H9 (cell line): ENCODE data around the gene RAB40B. TPM values are rescaled to one million over a fixed set of nuclear protein-coding genes. Genes with fewer than 3 reads are reported as not detected.

Source experiments
- DNase-seq: peaks from one replicate; pipeline ENCODE4 v3.0.0-alpha.2; 2017
- H2AFZ ChIP-seq: one replicate; pipeline ENCODE4 v1.6.1; 2013; ENCODE audit warnings: mild to moderate bottlenecking, low read length, control low read depth, moderate library complexity
- H2AK5ac ChIP-seq: 2 replicates; pipeline ENCODE4 v1.6.1; 2013; ENCODE audit warnings: low read length, control low read depth, mixed read lengths; ENCODE audit not compliant: insufficient read length
- H2BK120ac ChIP-seq: one replicate; pipeline ENCODE4 v1.6.1; 2013; ENCODE audit warnings: low read depth, mild to moderate bottlenecking, low read length, control low read depth, inconsistent platforms; ENCODE audit not compliant: poor library complexity, severe bottlenecking
- H2BK12ac ChIP-seq: 2 replicates; pipeline ENCODE4 v1.6.1; 2013; ENCODE audit warnings: low read length, control low read depth, mixed read lengths, low read depth; ENCODE audit not compliant: insufficient read length
- H2BK15ac ChIP-seq: 2 replicates; pipeline ENCODE4 v1.6.1; 2013; ENCODE audit warnings: low read depth, low read length, control low read depth
- H2BK20ac ChIP-seq: one replicate; pipeline ENCODE4 v1.6.1; 2013; ENCODE audit warnings: low read depth, mild to moderate bottlenecking, low read length, control low read depth, inconsistent platforms; ENCODE audit not compliant: poor library complexity, severe bottlenecking
- H2BK5ac ChIP-seq: 2 replicates; pipeline ENCODE4 v1.6.1; 2013; ENCODE audit warnings: low read length, control low read depth, mixed read lengths; ENCODE audit not compliant: insufficient read length
- H3K14ac ChIP-seq: 2 replicates; pipeline ENCODE4 v1.6.1; 2013; ENCODE audit warnings: low read length, control low read depth; ENCODE audit not compliant: insufficient read depth
- H3K18ac ChIP-seq: 2 replicates; pipeline ENCODE4 v1.6.1; 2013; ENCODE audit warnings: low read depth, mild to moderate bottlenecking, mixed read lengths, low read length, control low read depth; ENCODE audit not compliant: insufficient read length
- H3K23ac ChIP-seq: 2 replicates; pipeline ENCODE4 v1.6.1; 2013; ENCODE audit warnings: low read length, control low read depth, mixed read lengths, low read depth; ENCODE audit not compliant: insufficient read length
- H3K23me2 ChIP-seq: 2 replicates; pipeline ENCODE4 v1.6.1; 2013; ENCODE audit warnings: low read depth, mild to moderate bottlenecking, mixed read lengths, low read length, control low read depth; ENCODE audit not compliant: insufficient read length, poor library complexity, severe bottlenecking
- H3K27ac ChIP-seq: 2 replicates; pipeline ENCODE4 v1.5.1; 2013; ENCODE audit warnings: low read length, control low read depth, mixed read lengths, low read depth; ENCODE audit not compliant: insufficient read length
- H3K27me3 ChIP-seq: 2 replicates; pipeline ENCODE4 v1.6.1; 2013; ENCODE audit warnings: low read length, control low read depth, inconsistent platforms; ENCODE audit not compliant: insufficient read depth
- H3K4ac ChIP-seq: 2 replicates; pipeline ENCODE4 v1.6.1; 2013; ENCODE audit warnings: low read depth, mild to moderate bottlenecking, control low read depth, inconsistent platforms, low read length, moderate library complexity
- H3K4me1 ChIP-seq: 2 replicates; pipeline ENCODE4 v1.6.1; 2013; ENCODE audit warnings: low read length, control low read depth, inconsistent platforms; ENCODE audit not compliant: insufficient read depth
- H3K4me2 ChIP-seq: 2 replicates; pipeline ENCODE4 v1.6.1; 2013; ENCODE audit warnings: low read length, control low read depth, mixed read lengths; ENCODE audit not compliant: insufficient read length, insufficient read depth
- H3K56ac ChIP-seq: 2 replicates; pipeline ENCODE4 v1.6.1; 2013; ENCODE audit warnings: low read depth, mild to moderate bottlenecking, mixed read lengths, low read length, control low read depth; ENCODE audit not compliant: insufficient read length
- H3K79me1 ChIP-seq: 2 replicates; pipeline ENCODE4 v1.6.1; 2013; ENCODE audit warnings: low read depth, mild to moderate bottlenecking, moderate library complexity, low read length, control low read depth, inconsistent platforms; ENCODE audit not compliant: insufficient read depth, poor library complexity, severe bottlenecking
- H3K79me2 ChIP-seq: 2 replicates; pipeline ENCODE4 v1.6.1; 2013; ENCODE audit warnings: low read length, control low read depth, inconsistent platforms; ENCODE audit not compliant: insufficient read depth
- H3K9ac ChIP-seq: 2 replicates; pipeline ENCODE4 v1.6.1; 2013; ENCODE audit warnings: low read length, control low read depth, mixed read lengths; ENCODE audit not compliant: insufficient read length; ENCODE audit errors: extremely low read depth
- H3K9me3 ChIP-seq: one replicate; pipeline ENCODE4 v1.6.1; 2013; ENCODE audit warnings: low read depth, low read length, inconsistent platforms; ENCODE audit not compliant: control insufficient read depth
- H3T11ph ChIP-seq: one replicate; pipeline ENCODE4 v1.6.1; 2013; ENCODE audit warnings: mild to moderate bottlenecking, low read length, control low read depth, inconsistent platforms
- H4K20me1 ChIP-seq: one replicate; pipeline ENCODE4 v1.6.1; 2013; ENCODE audit not compliant: control insufficient read depth, insufficient read length, insufficient read depth
- H4K5ac ChIP-seq: 2 replicates; pipeline ENCODE4 v1.6.1; 2013; ENCODE audit warnings: low read depth, mild to moderate bottlenecking, mixed read lengths, low read length, control low read depth; ENCODE audit not compliant: insufficient read length
- H4K8ac ChIP-seq: replicated peaks from 2 replicates; pipeline ENCODE4 v1.6.1; 2013; ENCODE audit warnings: low read length, control low read depth, mixed read lengths, low read depth; ENCODE audit not compliant: insufficient read length
- H4K91ac ChIP-seq: 2 replicates; pipeline ENCODE4 v1.6.1; 2013; ENCODE audit warnings: low read depth, mild to moderate bottlenecking, moderate library complexity, mixed read lengths, low read length, control low read depth; ENCODE audit not compliant: insufficient read length
- H3K27ac Mint-ChIP-seq, 3 experiments: 2 replicates in 2 of 3; 3 replicates in 1 of 3; pipeline ENCODE4 v1.8.0; 2020 to 2021; ENCODE audit warnings: mixed read lengths in 3 of 3, mild to moderate bottlenecking in 1 of 3, moderate library complexity in 1 of 3
- H3K27me3 Mint-ChIP-seq: 2 replicates; pipeline ENCODE4 v1.8.0; 2021; ENCODE audit warnings: low read depth, mild to moderate bottlenecking, moderate library complexity, mixed read lengths
- H3K36me3 Mint-ChIP-seq, 3 experiments: 2 replicates in 2 of 3; 3 replicates in 1 of 3; pipeline ENCODE4 v1.8.0; 2020 to 2021; ENCODE audit warnings: low read depth in 3 of 3, mixed read lengths in 3 of 3; ENCODE audit not compliant: insufficient read depth in 1 of 3
- H3K4me1 Mint-ChIP-seq, 2 experiments: 2 replicates each; pipeline ENCODE4 v1.8.0; 2020; ENCODE audit warnings: mixed read lengths in 2 of 2
- H3K4me3 Mint-ChIP-seq, 2 experiments: 2 replicates in 1 of 2; 3 replicates in 1 of 2; pipeline ENCODE4 v1.8.0; 2020 to 2021; ENCODE audit warnings: mild to moderate bottlenecking in 2 of 2, mixed read lengths in 2 of 2, moderate library complexity in 1 of 2
- H3K9me3 Mint-ChIP-seq, 2 experiments: 2 replicates in 1 of 2; 3 replicates in 1 of 2; pipeline ENCODE4 v1.8.0; 2020; ENCODE audit warnings: mild to moderate bottlenecking in 2 of 2, mixed read lengths in 2 of 2, moderate library complexity in 1 of 2
- WGBS: extraction: QIAGEN DNeasy Blood & Tissue Kit; methylation state at CpG from one replicate; pipeline ENCODE4 v1.1.7; 2013; ENCODE audit warnings: missing lambda C conversion rate, low lambda C conversion rate, mixed read lengths; ENCODE audit not compliant: insufficient read length; ENCODE audit errors: extremely low coverage; 5-methylcytosine and 5-hydroxymethylcytosine counted together
- total RNA-seq: library from RNA; stranded (reverse); gene quantifications from 2 replicates; pipeline ENCODE4 v1.2.1, GENCODE V29; 2021
- TF ChIP-seq, protein P1 (sequence below): fragments of 200-600 bp; sonication (generic); conservative IDR thresholded peaks from 3 replicates; pipeline ENCODE4 v1.8.0; 2021; ENCODE audit warnings: antibody characterized with exemption, mild to moderate bottlenecking

RAB40B gene
- total RNA-seq, 1 experiment from 2014 or later: 3.5 TPM

DNA sequence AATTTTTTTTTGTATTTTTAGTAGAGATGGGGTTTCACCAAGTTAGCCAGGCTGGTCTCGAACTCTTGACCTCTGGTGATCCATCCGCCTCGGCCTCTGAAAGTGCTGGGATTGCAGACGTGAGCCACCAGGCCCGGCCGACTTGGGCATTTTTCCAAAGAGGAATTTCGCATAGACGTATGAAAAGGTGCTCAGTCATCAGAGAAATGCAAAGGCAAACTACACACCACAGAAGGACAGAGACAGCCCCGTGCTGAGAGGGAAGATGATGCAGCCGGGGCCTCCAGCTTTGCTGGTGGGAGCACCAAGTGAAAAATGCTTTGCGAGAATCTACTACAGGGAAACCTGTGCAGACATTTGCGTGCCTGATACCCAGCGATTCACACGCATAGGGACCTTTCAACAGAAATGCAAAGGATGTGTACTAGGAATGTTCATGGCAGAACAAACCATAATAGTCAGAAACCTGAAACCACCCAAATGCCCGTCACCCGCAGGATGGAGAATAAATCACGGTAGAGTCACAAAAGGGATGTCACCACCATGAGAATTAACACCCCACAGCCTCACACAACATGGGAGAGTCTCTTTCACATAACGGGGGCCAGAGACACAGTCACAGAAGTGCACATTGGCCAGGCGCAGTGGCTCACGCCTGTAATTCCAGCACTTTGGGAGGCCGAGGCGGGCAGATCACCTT is 5.2 kb downstream of the RAB40B start:
- no peak overlapping the region for H3K14ac ChIP-seq
- no peak overlapping the region for H3K4me3 Mint-ChIP-seq
- H3K36me3 Mint-ChIP-seq: peaks cover 0 to 8% (median 7%) of the 10 kb centered on the region in 3 experiments; a peak in 5 of 7 replicates
- H2BK20ac ChIP-seq: no peak overlapping the region
- no peak overlapping the region for H2AFZ ChIP-seq
- peaks cover 38% of the 10 kb centered on the region for H3K27me3 Mint-ChIP-seq
- H3K56ac ChIP-seq: no peak overlapping the region
- H2BK15ac ChIP-seq: no peak overlapping the region
- H3K9me3 ChIP-seq: no peaks in the 10 kb centered on the region
- no peak overlapping the region for H4K91ac ChIP-seq
- H4K20me1 ChIP-seq: no peaks in the 10 kb centered on the region
- TF ChIP-seq, protein P1, sequence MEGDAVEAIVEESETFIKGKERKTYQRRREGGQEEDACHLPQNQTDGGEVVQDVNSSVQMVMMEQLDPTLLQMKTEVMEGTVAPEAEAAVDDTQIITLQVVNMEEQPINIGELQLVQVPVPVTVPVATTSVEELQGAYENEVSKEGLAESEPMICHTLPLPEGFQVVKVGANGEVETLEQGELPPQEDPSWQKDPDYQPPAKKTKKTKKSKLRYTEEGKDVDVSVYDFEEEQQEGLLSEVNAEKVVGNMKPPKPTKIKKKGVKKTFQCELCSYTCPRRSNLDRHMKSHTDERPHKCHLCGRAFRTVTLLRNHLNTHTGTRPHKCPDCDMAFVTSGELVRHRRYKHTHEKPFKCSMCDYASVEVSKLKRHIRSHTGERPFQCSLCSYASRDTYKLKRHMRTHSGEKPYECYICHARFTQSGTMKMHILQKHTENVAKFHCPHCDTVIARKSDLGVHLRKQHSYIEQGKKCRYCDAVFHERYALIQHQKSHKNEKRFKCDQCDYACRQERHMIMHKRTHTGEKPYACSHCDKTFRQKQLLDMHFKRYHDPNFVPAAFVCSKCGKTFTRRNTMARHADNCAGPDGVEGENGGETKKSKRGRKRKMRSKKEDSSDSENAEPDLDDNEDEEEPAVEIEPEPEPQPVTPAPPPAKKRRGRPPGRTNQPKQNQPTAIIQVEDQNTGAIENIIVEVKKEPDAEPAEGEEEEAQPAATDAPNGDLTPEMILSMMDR: no peak
- peaks cover 15% of the 10 kb centered on the region; the same call in 1 of the 2 replicates for H3K27me3 ChIP-seq
- H2BK120ac ChIP-seq: no peak overlapping the region
- WGBS: no CpG with 5 or more reads among the region's 22 CpGs
- no peaks in the 10 kb centered on the region for H3K79me1 ChIP-seq
- H2BK5ac ChIP-seq: no peak overlapping the region
- H4K5ac ChIP-seq: no peak overlapping the region
- H3K18ac ChIP-seq: no peak overlapping the region
- no peak overlapping the region for H4K8ac ChIP-seq
- H2AK5ac ChIP-seq: no peak overlapping the region
- H3T11ph ChIP-seq: no peak overlapping the region
- no peaks in the 10 kb centered on the region for H3K4me1 ChIP-seq
- no peak overlapping the region for H3K4ac ChIP-seq
- peaks cover 7% of the 10 kb centered on the region for H3K23me2 ChIP-seq
- H3K27ac Mint-ChIP-seq: no peak overlapping the region
- no peak overlapping the region for H2BK12ac ChIP-seq
- no peak overlapping the region for H3K23ac ChIP-seq
- H3K27ac ChIP-seq: no peak overlapping the region
- peaks cover 13% of the 10 kb centered on the region in 2 experiments; a peak in 4 of 5 replicates for H3K9me3 Mint-ChIP-seq
- peaks cover 0 to 7% of the 10 kb centered on the region in 2 experiments; a peak in 1 of 4 replicates for H3K4me1 Mint-ChIP-seq
- H3K79me2 ChIP-seq: no peaks in the 10 kb centered on the region
- H3K4me2 ChIP-seq: no peak overlapping the region
- no peak overlapping the region for H3K9ac ChIP-seq
- DNase-seq: no peak
